ENCODE measurements around the gene MRPS9.

DNA sequence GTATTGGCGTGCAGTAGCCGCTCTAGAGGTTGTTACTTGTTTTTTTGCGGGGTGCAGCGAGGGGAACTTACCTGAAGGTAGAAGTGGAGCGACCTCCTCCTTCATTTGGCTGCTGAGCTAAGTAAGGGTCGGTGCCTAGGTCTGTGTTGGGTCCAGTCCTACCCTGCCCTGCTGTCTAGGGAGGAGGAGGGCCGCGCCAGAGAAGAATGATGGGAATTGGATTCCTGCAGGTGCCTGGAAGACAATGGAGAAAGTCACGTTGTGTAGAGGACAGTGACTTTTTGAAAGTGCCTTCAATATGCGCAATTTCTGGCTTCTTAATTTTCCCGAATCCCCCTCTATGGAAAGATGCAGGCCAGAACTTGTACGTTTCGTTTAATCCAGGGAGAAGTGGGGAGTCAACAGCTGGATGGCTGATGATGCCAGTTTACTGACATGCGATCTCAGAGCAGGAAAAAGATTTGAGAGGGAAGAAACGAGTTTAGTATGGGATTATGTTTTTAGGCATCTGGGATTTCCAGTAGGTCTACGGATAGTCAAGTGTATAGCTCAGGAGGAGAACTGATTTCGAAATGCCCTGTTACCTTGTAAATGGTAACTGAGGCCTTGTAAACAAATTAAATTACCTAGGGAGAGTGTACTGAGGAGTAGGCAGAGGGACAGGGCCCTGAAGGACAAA is 653 bp downstream of the MRPS9 start:
- TF ChIP-seq POLR2AphosphoS5 (IDR thresholded peaks at IDR 0.05) (no peak), POLR2A (IDR thresholded peaks at IDR 0.05) (no peak)
- TF ChIP-seq, protein P1, sequence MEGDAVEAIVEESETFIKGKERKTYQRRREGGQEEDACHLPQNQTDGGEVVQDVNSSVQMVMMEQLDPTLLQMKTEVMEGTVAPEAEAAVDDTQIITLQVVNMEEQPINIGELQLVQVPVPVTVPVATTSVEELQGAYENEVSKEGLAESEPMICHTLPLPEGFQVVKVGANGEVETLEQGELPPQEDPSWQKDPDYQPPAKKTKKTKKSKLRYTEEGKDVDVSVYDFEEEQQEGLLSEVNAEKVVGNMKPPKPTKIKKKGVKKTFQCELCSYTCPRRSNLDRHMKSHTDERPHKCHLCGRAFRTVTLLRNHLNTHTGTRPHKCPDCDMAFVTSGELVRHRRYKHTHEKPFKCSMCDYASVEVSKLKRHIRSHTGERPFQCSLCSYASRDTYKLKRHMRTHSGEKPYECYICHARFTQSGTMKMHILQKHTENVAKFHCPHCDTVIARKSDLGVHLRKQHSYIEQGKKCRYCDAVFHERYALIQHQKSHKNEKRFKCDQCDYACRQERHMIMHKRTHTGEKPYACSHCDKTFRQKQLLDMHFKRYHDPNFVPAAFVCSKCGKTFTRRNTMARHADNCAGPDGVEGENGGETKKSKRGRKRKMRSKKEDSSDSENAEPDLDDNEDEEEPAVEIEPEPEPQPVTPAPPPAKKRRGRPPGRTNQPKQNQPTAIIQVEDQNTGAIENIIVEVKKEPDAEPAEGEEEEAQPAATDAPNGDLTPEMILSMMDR (IDR thresholded peaks at IDR 0.05): no peak
